Esophagus (tissue), 2 donors: Measurements from ENCODE around the gene TENM4. TPM values are rescaled to one million over a fixed set of nuclear protein-coding genes. Genes with fewer than 3 reads are reported as not detected.

Source experiments
- H3K27ac ChIP-seq, 2 donors: one replicate each; pipeline ENCODE4 v1.5.1; 2013; ENCODE audit warnings: low read depth in 2 of 2, mild to moderate bottlenecking in 2 of 2, inconsistent platforms in 1 of 2, low read length in 1 of 2, moderate library complexity in 1 of 2
- H3K27me3 ChIP-seq, 2 donors: one replicate each; pipeline ENCODE4 v1.6.1; 2013; ENCODE audit warnings: low read length in 2 of 2, control low read depth in 1 of 2, mild to moderate bottlenecking in 1 of 2; ENCODE audit not compliant: insufficient read depth in 2 of 2, control insufficient read depth in 1 of 2
- H3K36me3 ChIP-seq, 2 donors: one replicate each; pipeline ENCODE4 v1.6.1; 2013; ENCODE audit warnings: low read length in 1 of 2; ENCODE audit not compliant: control insufficient read depth in 2 of 2, insufficient read depth in 2 of 2
- H3K4me1 ChIP-seq, 2 donors: one replicate each; pipeline ENCODE4 v1.6.1; 2013; ENCODE audit warnings: low read length in 1 of 2; ENCODE audit not compliant: control insufficient read depth in 2 of 2, insufficient read depth in 2 of 2
- H3K4me3 ChIP-seq, 2 donors: one replicate each; pipeline ENCODE4 v1.5.1; 2013; ENCODE audit warnings: low read length in 2 of 2, mild to moderate bottlenecking in 2 of 2, low read depth in 1 of 2, moderate library complexity in 1 of 2
- H3K9me3 ChIP-seq, 2 donors: one replicate each; pipeline ENCODE4 v1.6.1; 2013; ENCODE audit warnings: mild to moderate bottlenecking in 2 of 2, low read depth in 1 of 2, low read length in 1 of 2, moderate library complexity in 1 of 2; ENCODE audit not compliant: control insufficient read depth in 2 of 2, insufficient read depth in 1 of 2
- WGBS, 2 donors: extraction: QIAGEN DNeasy Blood & Tissue Kit; methylation state at CpG; one replicate each; pipeline ENCODE4 v1.1.7; 2013; 5-methylcytosine and 5-hydroxymethylcytosine counted together
- polyA plus RNA-seq, 2 donors: library from polyadenylated mRNA; stranded (reverse); fragments of 200-250 nt; gene quantifications; one replicate each; pipeline ENCODE4 v1.2.3, GENCODE V29; 2013
- donor health status: healthy with polysubstance abuse.
- donor health status: Bipolar disorder and iron deficiency.

Gene TENM4
- polyA plus RNA-seq, 2 donors, result 1.3 to 4.1 TPM

DNA sequence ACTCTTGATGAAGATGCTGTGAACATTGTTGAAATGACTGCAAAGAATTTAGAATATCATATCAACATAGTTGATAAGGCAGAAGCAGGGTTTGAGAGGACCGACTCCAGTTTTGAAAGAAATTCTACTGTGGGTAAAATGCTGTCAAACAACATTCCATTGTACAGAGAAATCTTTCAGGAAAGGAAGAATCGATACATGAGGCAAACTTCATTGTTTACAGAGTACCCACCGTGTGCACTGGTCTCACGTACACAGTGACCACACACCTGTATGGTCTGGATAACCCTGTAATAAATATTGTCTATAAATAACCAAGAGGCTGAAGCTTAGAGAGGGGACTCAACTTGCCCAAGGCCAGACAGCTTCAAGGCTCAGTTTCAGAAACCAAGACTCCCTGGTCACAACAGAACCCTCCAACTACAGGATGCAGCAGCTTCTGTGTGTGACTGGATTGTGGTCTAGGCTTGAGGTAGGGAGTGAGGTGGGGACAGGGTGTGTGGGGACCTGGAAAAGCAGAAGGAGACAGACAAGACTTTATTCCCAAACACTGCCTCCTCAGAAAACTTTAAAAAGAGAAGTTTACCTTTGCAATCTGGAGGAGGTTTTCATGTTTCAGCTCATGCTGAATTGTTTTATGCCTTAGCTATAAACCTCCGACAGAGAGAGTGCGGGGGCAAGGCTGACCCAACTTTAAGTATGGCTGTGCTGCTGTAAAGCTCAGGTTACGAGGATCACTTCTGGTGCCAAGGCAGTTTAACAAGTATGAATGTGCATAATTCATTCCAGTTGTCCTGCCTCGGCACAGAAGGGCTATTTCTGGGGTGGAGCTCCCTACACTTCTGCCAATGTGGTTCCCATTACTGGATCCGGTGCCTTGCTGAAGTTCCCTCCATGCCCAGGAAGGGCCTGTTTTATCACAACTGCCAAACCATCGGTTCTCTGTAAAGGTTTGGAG lies 493.6 kb downstream of the TENM4 start:
- 66 to 72% methylated on average over 10 of the region's 10 CpGs for WGBS, 2 donors
- Histone ChIP-seq H3K27ac (no peak overlapping the region), H3K27me3 (no peaks in the 10 kb centered on the region), H3K4me3 (no peak overlapping the region), H3K4me1 (no peaks in the 10 kb centered on the region), H3K36me3 (no peaks in the 10 kb centered on the region), H3K9me3 (no peaks in the 10 kb centered on the region)

DNA sequence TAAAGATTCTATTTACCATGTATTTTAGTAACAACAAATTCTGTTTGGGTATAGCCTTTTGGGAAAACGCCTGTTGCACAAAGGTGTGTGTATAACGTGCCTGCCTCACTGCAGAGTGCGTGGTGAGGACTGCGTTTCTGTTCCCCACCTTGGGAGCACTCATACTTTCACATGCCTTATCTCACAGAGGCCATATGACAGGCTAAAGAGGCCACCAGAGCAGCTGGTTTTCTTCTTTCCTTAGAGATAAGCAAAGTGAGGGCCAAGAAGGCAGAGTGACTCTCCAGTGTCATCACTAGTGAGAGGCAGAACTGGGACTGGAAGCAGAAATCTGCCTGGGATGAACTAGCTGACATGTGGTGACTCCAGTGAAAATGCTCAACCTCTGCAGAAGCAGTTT lies 497.0 kb downstream of the TENM4 start:
- 78 to 84% methylated on average over 4 of the region's 4 CpGs for WGBS, 2 donors

DNA sequence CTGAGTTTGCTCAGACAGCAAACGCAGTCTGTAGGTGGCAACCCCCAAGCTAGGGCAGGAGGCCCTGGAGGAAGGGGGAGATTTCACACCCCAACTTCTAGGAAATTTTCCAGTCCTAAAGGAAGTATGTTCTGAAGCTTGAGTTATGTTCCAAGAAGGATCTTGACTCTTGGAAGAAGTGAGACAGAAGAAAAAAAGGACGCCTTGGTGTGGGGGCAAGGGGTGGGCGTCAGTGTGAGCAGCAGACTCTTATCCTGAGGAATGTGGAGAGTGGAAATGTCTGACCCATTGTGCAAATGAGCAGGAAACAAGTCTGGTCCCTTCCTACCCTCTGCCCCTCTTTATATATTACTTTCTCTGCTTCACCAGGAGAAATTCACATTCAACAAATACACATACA lies 497.7 kb downstream of the TENM4 start:
- Histone ChIP-seq H3K9me3 (no peaks in the 10 kb centered on the region), H3K4me1 (peaks cover 0 to 4% of the 10 kb centered on the region in 2 donors), H3K27ac (no peak overlapping the region), H3K36me3 (no peaks in the 10 kb centered on the region), H3K4me3 (no peak overlapping the region), H3K27me3 (no peaks in the 10 kb centered on the region)
- WGBS, 2 donors, result 70 to 72% methylated on average over 3 of the region's 3 CpGs

More for the DNA sequence above, 497.0 kb downstream of the TENM4 start:
- H3K27me3 ChIP-seq, result no peaks in the 10 kb centered on the region
- H3K36me3 ChIP-seq, result no peaks in the 10 kb centered on the region
- no peaks in the 10 kb centered on the region for H3K9me3 ChIP-seq
- no peak overlapping the region for H3K4me3 ChIP-seq
- H3K4me1 ChIP-seq, result peaks cover 0 to 4% of the 10 kb centered on the region in 2 donors
- H3K27ac ChIP-seq, result no peak overlapping the region

DNA sequence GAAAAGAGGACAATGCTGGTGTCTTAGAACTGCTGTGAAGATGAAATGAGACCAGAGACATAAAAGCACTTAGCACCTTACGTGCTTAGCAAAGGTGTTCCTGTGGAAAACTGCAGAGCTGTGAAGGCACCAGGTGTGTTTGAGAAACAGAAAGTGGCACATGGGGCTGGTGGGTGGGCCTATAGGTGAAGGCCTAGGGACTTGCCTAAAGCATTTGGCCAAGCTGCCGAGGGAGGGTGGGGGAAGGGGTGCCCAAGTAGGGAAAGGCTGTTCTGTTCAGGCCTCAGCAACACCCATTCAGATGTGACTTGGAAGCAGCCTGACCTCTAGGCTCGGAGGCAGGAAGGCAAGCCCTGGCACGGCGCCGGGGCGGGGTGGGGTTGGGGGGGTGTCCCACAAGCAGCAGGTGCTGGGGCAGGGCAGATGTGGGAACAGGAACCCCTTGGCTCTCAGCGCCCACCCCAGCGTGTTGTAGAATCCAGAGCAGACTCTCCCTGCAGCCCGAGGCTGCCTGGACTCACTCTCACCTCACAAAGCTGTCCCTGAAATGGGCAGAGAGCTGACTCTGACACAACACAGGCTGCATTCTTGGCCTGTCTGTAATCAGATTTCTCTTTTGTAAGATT lies 499.5 kb downstream of the TENM4 start:
- Histone ChIP-seq H3K36me3 (no peaks in the 10 kb centered on the region), H3K9me3 (no peaks in the 10 kb centered on the region), H3K27me3 (no peaks in the 10 kb centered on the region), H3K27ac (no peak overlapping the region), H3K4me3 (no peak overlapping the region), H3K4me1 (peaks cover 0 to 4% of the 10 kb centered on the region in 2 donors)
- WGBS, 2 donors, result 51 to 70% methylated on average over 10 of the region's 10 CpGs

DNA sequence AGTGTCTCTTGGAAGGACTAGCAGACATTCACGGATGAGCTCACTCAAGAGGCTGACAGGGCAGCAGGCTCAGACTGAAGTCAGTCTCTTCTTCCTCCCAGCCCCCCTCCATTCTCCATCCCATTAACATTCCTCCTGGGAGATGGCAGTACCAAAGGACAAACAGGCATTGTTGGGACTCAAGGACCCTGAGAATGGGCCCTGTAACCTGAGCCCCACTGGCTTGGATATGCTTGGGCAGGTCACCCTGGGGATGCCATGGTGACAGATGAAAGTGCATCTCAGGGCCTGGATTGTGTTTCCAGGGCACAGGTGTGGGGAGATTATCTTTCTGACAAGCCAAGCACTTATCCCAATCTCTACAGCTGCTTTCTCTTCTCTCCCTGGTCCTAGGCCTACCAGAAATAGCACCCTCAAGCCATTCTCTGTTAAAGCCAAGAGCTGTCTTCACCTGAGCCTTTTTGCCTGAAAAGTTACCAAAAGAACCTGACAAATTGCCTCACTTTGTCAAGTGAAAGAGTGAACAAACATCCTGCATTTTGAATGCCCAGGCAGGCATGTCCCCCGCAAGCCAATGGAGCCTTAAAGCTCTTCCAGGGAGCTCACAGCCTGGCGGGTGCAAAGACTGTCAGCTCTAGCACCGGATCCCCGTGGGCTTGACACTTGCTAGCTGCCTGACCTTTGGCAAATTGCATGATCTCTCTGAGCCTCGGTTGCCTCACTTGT lies 500.2 kb downstream of the TENM4 start:
- Histone ChIP-seq H3K36me3 (no peaks in the 10 kb centered on the region), H3K27me3 (no peaks in the 10 kb centered on the region), H3K4me1 (peaks cover 0 to 4% of the 10 kb centered on the region in 2 donors), H3K27ac (no peak overlapping the region), H3K9me3 (no peaks in the 10 kb centered on the region), H3K4me3 (no peak overlapping the region)
- WGBS, 2 donors, result 57 to 60% methylated on average over 6 of the region's 6 CpGs

DNA sequence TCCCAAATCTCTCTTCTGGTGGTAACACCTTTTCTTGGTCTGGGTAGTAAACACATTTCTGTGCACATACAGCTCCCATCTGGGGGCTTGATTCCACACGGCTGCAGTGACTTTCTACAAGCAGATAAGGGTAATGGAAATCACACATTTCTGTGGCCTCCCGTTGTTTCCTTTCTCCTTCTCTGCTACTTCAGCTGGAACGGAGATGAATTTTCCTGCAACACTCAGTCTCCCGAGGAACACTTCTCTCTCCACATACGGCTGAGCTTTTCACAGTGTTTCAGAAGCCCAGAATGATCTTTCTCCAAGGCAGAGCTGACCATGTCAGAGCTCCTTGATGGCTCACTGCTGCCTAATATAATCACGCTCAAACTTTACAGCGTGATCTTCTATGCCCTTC lies 501.9 kb downstream of the TENM4 start:
- Histone ChIP-seq H3K27ac (no peak overlapping the region), H3K4me3 (no peak overlapping the region), H3K36me3 (no peaks in the 10 kb centered on the region), H3K4me1 (peaks cover 0 to 4% of the 10 kb centered on the region in 2 donors), H3K27me3 (no peaks in the 10 kb centered on the region), H3K9me3 (no peaks in the 10 kb centered on the region)
- WGBS, 2 donors, result 74 to 81% methylated on average over 7 of the region's 7 CpGs

DNA sequence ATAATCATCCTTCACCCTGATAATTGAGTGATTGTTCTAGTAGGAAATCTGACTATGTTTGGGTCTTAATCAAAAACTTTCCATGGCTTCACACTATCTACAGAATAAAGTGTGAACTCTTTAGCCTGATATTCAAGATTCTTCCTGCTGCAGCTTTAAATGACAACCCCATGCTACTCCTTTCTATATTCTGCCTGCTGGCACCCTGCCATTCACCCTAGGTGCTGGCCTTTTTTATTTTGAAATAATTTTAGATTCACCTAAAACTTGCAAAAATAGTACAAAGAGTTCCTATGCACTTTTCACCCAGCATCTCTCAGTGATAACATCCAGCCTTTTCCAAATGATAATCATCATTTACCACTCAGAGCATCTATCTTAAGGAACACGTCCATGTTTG lies 502.8 kb downstream of the TENM4 start:
- no peaks in the 10 kb centered on the region for H3K36me3 ChIP-seq
- no peaks in the 10 kb centered on the region for H3K27me3 ChIP-seq
- peaks cover 0 to 4% of the 10 kb centered on the region in 2 donors for H3K4me1 ChIP-seq
- no peak overlapping the region for H3K4me3 ChIP-seq
- H3K9me3 ChIP-seq, result no peaks in the 10 kb centered on the region
- WGBS, 2 donors, result 88% methylated on average over 1 of the region's 1 CpG
- no peak overlapping the region for H3K27ac ChIP-seq

DNA sequence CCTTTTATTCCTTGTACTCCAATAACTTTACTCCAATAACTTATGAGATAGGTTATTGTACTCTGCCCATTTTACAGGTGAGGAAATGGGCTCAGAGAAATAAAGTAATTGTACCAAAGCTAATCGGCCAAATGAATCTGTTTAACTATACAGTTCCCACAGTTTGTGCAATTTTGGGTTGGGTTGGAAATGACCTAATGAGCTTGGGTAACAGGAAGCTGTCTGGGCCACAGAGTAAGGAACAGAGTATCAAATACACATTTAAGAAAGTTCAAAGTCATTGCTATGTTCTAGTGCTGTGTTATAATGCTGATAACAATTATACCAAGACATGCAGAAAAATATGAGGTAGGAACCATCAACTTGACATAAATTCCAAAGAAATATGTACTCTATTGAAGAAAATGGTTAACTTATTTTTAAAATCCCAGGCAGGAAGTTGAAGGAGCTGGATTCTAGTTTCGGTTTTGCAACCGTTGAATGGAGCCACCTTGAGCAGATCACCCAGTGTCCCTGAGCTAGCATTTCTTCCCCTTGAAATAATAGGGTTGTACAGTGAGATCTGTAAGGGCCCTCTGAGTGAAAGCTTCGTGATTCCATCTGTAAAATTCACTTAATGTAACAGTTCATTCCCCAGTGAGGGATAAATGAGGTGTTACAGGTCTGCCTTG lies 505.3 kb downstream of the TENM4 start:
- Histone ChIP-seq H3K4me1 (no peaks in the 10 kb centered on the region), H3K27me3 (no peaks in the 10 kb centered on the region), H3K36me3 (no peaks in the 10 kb centered on the region), H3K4me3 (no peak overlapping the region), H3K9me3 (no peaks in the 10 kb centered on the region), H3K27ac (no peak overlapping the region)
- WGBS, 2 donors, result 68 to 81% methylated on average over 4 of the region's 4 CpGs

DNA sequence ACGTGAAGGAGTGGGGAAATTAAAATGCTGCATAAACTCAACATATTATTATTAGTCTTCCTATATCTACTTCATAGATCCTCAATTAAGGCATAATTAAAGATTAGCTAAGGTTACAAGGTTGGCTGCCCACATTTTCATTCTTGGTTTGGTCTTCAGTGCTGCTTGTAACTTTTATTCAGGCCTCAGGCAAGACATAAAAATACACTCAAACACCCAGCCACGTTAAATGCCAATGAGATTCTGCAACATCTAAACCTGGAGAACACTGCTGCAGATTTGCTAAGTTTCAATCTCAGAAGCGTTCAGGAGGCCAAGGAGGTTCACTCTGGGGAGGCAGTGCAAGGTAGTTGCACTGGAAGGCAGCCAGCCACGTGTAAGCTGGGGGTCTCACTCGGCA lies 507.5 kb downstream of the TENM4 start:
- Histone ChIP-seq H3K27me3 (no peaks in the 10 kb centered on the region), H3K27ac (no peak overlapping the region), H3K4me3 (no peak overlapping the region), H3K9me3 (no peaks in the 10 kb centered on the region), H3K36me3 (no peaks in the 10 kb centered on the region), H3K4me1 (no peaks in the 10 kb centered on the region)
- WGBS, 2 donors, result 83 to 84% methylated on average over 5 of the region's 5 CpGs
